HL-60/S4 (cell line): ENCODE data around the gene ARL6IP1.
"Not testable (repeated sequence)": the region's sequence is repeated elsewhere in the genome, so short reads cannot be mapped to it uniquely, and the experiment has no call there.

ENCODE experiments used
- in situ Hi-C: fragments of 300-500 bp; cut with MboI; formaldehyde crosslinking; loops from 2 replicates; pipeline ENCODE4 v1.14.3; 2022; ENCODE audit warnings: low sequenced_read_pairs

ARL6IP1 gene

DNA sequence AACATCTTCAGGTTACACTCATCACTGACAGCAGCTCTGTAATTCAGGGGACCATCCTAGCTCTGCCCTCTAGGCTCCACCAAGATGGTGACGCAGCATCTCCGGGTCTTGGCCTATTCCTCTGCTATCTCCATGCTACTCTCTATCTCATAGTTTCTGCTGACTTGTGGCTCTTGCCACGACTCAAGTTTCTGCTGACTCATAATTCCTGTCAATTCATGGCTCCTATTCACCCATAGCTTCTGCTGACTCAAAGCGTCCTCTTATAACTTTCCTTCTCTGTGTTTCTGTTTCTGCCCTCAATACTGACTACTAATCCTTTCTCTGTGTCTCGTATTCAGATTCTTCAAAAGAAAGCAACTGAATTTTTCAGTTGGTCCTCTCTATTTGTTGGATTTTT, 38.6 kb downstream of the ARL6IP1 start:
- in situ Hi-C loops: not testable (repeated sequence)

DNA sequence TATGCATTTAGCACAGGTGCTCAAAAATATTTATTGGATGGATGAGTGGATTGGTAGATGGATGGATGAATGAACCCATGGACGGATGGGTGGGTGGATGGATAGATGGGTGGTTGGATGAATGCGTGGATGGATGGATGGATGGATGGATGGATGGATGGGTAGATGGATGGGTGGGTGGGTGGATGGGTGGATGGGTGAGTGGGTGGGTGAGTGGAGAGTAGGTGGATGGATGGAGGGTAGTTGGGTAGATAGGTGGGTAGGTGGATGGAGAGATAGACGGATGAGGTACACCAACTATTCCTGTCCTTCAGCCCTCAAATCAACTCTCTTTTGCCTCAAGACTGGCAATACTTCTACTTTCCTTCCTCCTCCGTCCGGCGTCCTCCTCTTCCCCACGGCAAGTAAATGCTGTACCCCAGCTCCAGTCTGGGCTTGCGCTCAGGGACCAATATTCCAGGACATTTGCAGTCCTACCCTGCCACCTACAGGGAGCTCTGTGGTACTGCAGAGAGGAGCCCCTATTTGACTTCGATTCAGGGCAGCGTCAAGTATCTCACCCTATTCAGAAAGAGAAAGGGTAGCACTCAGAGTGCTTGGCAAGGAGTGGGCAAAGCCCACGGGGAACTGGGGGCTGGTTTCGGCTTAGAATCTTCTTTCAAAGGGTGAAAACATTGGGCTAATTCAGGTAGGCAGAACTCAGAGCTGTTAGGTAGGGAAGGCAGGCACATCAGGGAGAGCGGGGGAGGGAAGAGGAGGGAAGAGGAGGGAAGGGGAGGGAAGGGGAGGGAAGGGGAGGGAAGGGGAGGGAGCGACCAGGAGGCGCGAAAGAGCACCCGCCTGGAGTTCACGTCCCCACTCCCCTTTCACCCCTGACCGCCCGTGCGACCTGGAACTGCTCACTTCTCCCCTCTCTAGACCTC, 41.5 kb downstream of the ARL6IP1 start:
- in situ Hi-C loops: not testable (repeated sequence)

DNA sequence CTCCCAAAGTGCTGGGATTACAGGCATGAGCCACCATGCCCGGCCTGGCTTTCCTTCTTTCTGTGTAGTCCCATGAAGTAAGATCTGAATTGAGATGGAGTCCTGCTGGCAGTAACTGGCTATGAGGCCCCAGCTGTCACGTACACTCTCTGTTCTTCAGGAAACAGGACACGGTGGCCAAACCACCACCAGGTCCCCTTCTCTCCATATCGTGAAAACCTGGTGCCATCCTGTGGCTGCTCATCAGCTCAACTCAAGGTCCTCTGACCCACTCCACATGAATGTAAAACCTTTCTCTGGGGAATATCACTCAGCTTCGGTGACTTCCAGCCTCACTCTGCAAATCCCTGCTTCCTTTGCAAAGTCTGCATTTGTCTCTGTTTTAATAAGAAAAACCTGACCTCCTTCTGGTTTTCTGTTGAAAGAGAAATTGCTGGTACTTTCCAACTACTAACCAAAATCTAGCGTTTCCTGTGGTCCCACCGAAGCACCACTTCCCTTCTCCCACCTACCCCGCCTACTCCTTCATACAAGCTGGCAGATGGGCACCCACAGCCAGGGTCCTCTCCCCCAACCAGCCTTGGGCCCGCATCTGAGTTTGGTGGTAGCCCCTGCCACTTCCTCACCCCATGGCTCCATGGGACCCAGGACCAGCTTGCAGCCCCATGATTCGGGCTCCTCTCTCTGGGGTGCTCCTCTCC, 43.2 kb downstream of the ARL6IP1 start:
- in situ Hi-C loops: not testable (repeated sequence)

DNA sequence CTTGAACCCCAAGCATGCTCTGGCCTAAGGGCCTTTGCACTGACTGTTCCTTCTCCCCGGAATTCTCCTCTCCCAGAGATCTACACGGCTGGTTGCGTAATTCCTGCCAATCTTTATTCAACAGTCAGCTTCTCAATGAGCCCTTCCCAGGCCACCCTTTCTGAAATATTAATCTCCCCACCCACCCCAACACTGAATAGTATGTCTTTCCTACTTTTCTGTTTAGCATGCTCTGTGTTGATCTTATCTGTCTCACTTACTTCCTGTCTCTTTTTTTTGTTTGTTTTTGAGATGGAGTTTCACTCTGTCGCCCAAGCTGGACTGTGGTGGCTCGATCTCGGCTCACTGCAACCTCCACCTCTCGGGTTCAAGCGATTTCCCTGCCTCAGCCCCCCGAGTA, 44.7 kb downstream of the ARL6IP1 start:
- in situ Hi-C loops: not testable (repeated sequence)

- in situ Hi-C loops: not testable (repeated sequence)
Observed at GRCh38 chr16:18742870-18743269, 58.5 kb downstream of the ARL6IP1 start.
